WTC11 (cell line): ENCODE measurements around the gene CDKL5.

Experiments used
- ATF1 ChIP-seq: sonication (generic); formaldehyde crosslinking; IDR thresholded peaks from 2 replicates; pipeline ENCODE4 v1.8.1; 2023; ENCODE audit warnings: mild to moderate bottlenecking, moderate library complexity, missing genetic modification reagents
- CREB1 ChIP-seq: sonication (generic); formaldehyde crosslinking; IDR thresholded peaks from 2 replicates; pipeline ENCODE4 v1.8.0; 2023; ENCODE audit warnings: mild to moderate bottlenecking, missing genetic modification reagents
- CREM ChIP-seq: sonication (generic); formaldehyde crosslinking; IDR thresholded peaks from 2 replicates; pipeline ENCODE4 v1.8.1; 2022; ENCODE audit warnings: mild to moderate bottlenecking, missing genetic modification reagents, moderate library complexity
- JUN ChIP-seq: sonication (generic); formaldehyde crosslinking; IDR thresholded peaks from 2 replicates; pipeline ENCODE4 v1.8.0; 2023; ENCODE audit warnings: mild to moderate bottlenecking, missing genetic modification reagents
- NFE2L1 ChIP-seq: sonication (generic); formaldehyde crosslinking; IDR thresholded peaks from 2 replicates; pipeline ENCODE4 v1.8.1; 2023; ENCODE audit warnings: missing genetic modification reagents
- NR1H2 ChIP-seq: sonication (generic); formaldehyde crosslinking; IDR thresholded peaks from 2 replicates; pipeline ENCODE4 v1.9.0; 2021; ENCODE audit warnings: mild to moderate bottlenecking, moderate library complexity, missing genetic modification reagents
- SP1 ChIP-seq: sonication (generic); formaldehyde crosslinking; conservative IDR thresholded peaks from 2 replicates; pipeline ENCODE4 v1.8.1; 2022; ENCODE audit warnings: missing genetic modification reagents
- TP53 ChIP-seq: sonication (generic); formaldehyde crosslinking; IDR thresholded peaks from 2 replicates; pipeline ENCODE4 v1.8.1; 2023; ENCODE audit warnings: mild to moderate bottlenecking, missing genetic modification reagents
- ZBTB21 ChIP-seq: sonication (generic); formaldehyde crosslinking; IDR thresholded peaks from 2 replicates; pipeline ENCODE4 v1.8.1; 2023; ENCODE audit warnings: mild to moderate bottlenecking, missing genetic modification reagents, borderline replicate concordance
- ZNF138 ChIP-seq: sonication (generic); formaldehyde crosslinking; conservative IDR thresholded peaks from 2 replicates; pipeline ENCODE4 v1.8.1; 2022; ENCODE audit warnings: mild to moderate bottlenecking, moderate library complexity, missing genetic modification reagents
- TF ChIP-seq, protein P1 (sequence below): sonication (generic); formaldehyde crosslinking; IDR thresholded peaks from 2 replicates; pipeline ENCODE4 v1.8.0; 2022; ENCODE audit warnings: mild to moderate bottlenecking, missing genetic modification reagents
- TF ChIP-seq, protein P2 (sequence below): fragments of 200-600 bp; IDR thresholded peaks from 2 replicates; pipeline ENCODE4 v1.8.0; 2022; ENCODE audit warnings: antibody characterized with exemption
- TF ChIP-seq, protein P3 (sequence below): sonication (generic); formaldehyde crosslinking; IDR thresholded peaks from 2 replicates; pipeline ENCODE4 v1.8.1; 2023; ENCODE audit warnings: mild to moderate bottlenecking, missing genetic modification reagents

DNA sequence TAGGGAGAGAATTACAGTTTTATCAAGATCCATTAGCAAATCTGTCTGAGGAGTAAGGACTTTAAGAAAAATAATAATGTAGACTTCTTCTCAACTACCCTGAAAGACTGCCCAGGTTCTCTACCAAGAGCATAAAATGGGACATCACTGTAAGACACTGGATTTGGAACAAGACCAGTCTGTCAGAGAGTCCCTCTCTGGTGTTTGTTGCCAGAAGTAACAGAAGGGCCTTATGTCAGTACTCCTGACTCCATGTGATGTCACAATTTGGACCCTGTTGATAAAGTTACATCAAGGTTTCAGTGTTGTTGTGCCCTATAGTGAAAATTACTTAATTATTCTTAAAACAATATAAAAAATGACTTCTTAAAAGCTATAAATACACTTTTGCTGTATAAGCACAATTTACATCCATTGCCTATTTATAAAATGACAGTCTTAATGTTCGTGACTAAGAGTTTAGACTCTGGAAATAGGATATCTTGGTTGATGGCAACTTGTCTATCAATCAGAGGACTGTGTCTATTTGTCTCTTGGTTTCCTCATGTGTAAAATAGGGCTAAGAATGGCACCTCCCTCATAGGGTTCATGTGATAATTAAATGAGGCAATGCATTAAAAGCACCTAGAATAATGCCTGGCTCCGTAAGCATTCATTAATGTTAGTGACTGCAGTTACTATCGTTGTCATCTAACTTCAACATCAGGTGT lies 188.7 kb downstream of the CDKL5 start:
- TF ChIP-seq, protein P1, sequence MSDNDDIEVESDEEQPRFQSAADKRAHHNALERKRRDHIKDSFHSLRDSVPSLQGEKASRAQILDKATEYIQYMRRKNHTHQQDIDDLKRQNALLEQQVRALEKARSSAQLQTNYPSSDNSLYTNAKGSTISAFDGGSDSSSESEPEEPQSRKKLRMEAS (CRISPR knock-in tag) = no peak
- TF ChIP-seq, protein P2, sequence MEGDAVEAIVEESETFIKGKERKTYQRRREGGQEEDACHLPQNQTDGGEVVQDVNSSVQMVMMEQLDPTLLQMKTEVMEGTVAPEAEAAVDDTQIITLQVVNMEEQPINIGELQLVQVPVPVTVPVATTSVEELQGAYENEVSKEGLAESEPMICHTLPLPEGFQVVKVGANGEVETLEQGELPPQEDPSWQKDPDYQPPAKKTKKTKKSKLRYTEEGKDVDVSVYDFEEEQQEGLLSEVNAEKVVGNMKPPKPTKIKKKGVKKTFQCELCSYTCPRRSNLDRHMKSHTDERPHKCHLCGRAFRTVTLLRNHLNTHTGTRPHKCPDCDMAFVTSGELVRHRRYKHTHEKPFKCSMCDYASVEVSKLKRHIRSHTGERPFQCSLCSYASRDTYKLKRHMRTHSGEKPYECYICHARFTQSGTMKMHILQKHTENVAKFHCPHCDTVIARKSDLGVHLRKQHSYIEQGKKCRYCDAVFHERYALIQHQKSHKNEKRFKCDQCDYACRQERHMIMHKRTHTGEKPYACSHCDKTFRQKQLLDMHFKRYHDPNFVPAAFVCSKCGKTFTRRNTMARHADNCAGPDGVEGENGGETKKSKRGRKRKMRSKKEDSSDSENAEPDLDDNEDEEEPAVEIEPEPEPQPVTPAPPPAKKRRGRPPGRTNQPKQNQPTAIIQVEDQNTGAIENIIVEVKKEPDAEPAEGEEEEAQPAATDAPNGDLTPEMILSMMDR = no peak
- TF ChIP-seq ATF1 (CRISPR knock-in tag) = no peak
- TF ChIP-seq TP53 (CRISPR knock-in tag) = no peak
- no peak for TF ChIP-seq JUN
- TF ChIP-seq CREB1 (CRISPR knock-in tag) = no peak
- no peak for TF ChIP-seq ZNF138
- TF ChIP-seq, protein P3, sequence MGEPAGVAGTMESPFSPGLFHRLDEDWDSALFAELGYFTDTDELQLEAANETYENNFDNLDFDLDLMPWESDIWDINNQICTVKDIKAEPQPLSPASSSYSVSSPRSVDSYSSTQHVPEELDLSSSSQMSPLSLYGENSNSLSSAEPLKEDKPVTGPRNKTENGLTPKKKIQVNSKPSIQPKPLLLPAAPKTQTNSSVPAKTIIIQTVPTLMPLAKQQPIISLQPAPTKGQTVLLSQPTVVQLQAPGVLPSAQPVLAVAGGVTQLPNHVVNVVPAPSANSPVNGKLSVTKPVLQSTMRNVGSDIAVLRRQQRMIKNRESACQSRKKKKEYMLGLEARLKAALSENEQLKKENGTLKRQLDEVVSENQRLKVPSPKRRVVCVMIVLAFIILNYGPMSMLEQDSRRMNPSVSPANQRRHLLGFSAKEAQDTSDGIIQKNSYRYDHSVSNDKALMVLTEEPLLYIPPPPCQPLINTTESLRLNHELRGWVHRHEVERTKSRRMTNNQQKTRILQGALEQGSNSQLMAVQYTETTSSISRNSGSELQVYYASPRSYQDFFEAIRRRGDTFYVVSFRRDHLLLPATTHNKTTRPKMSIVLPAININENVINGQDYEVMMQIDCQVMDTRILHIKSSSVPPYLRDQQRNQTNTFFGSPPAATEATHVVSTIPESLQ (CRISPR knock-in tag) = no peak
- no peak for TF ChIP-seq CREM
- TF ChIP-seq SP1 = no peak
- TF ChIP-seq NFE2L1 (CRISPR knock-in tag) = no peak
- TF ChIP-seq ZBTB21 (CRISPR knock-in tag) = no peak
- TF ChIP-seq NR1H2 (CRISPR knock-in tag) = no peak
